ENCODE measurements around the gene TMEM218.

DNA sequence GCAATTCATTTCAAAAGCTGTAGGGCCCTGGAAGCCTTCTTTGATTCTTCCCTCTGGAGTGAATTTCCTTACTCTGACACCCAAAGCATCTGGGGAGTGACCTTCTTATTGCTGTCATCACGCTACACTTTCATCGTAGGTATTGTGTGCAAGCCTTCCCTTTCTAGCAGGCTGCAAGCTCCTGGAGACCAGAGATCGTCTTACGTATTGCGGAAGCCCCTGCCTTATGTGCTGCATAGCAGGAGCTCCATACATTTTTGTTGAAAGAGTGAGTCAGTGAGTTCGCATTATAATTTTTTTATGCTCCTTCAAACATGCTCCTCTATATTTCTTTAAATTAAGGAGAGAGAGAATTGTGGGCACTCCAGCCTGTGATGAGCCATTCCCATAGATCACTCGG, 21.2 kb upstream of the TMEM218 start:
- TF ChIP-seq CTCF (IDR thresholded peaks at IDR 0.05) (no peak), POLR2AphosphoS5 (IDR thresholded peaks at IDR 0.05) (no peak), POLR2A (IDR thresholded peaks at IDR 0.05) (no peak)

Data from stomach (tissue), 4 donors.